Panc1 (cell line): ENCODE results near the gene MVD. TPM values are rescaled to one million over a fixed set of nuclear protein-coding genes. Genes with fewer than 3 reads are reported as not detected.

Source experiments
- ATAC-seq: fragments of 200-7000 bp; cut with Tn5 transposase; 2 replicates; pipeline ENCODE4 v1.9.1; 2020; ENCODE audit warnings: mild to moderate bottlenecking, moderate library complexity
- BruUV-seq: library from RNA; stranded (reverse); fragments of 400-500 nt; replicated peaks from 2 replicates; lab custom pipeline; 2021; lab: Mats Ljungman, UMichigan
- CTCF ChIA-PET: fragments of 300-600 bp; sonication (Branson Sonifier 250); formaldehyde crosslinking; loops from one replicate; lab custom pipeline; 2022; ENCODE audit warnings: antibody characterized with exemption; lab: Charles Lee
- POLR2A ChIA-PET: fragments of 300-600 bp; sonication (Branson Sonifier 250); formaldehyde crosslinking; loops from one replicate; lab custom pipeline; 2022; ENCODE audit warnings: antibody characterized with exemption; lab: Charles Lee
- DNase-seq: peaks from one replicate; pipeline ENCODE4 v3.0.0-alpha.2; 2010; ENCODE audit warnings: low read depth, low spot score
- H3K27ac ChIP-seq: 2 replicates; pipeline ENCODE4 v1.5.1; 2011; ENCODE audit warnings: mild to moderate bottlenecking, low read length, inconsistent platforms
- H3K27me3 ChIP-seq: fragments of 200-500 bp; sonication (Bioruptor generic); 2 replicates; pipeline ENCODE4 v1.6.0; 2014; ENCODE audit warnings: low read length, inconsistent platforms; ENCODE audit not compliant: control insufficient read depth, insufficient read depth
- H3K36me3 ChIP-seq: fragments of 200-500 bp; sonication (Bioruptor generic); 2 replicates; pipeline ENCODE4 v1.5.1; 2014; ENCODE audit warnings: inconsistent platforms, mild to moderate bottlenecking, low read length, moderate library complexity; ENCODE audit not compliant: control insufficient read depth, insufficient read depth
- H3K4me1 ChIP-seq: 2 replicates; pipeline ENCODE4 v1.5.1; 2011; ENCODE audit warnings: inconsistent platforms, mild to moderate bottlenecking, low read length, moderate library complexity; ENCODE audit not compliant: control insufficient read depth, insufficient read depth
- H3K4me3 ChIP-seq, 2 experiments: 2 replicates each; pipeline ENCODE4 v1.5.1; 2011 to 2012; ENCODE audit warnings: low read depth in 2 of 2, low read length in 2 of 2, mild to moderate bottlenecking in 2 of 2, inconsistent platforms in 1 of 2, moderate library complexity in 1 of 2
- H3K9me3 ChIP-seq: fragments of 200-500 bp; sonication (Bioruptor generic); 2 replicates; pipeline ENCODE4 v1.5.1; 2014; ENCODE audit warnings: low read depth, mild to moderate bottlenecking, inconsistent platforms, low read length, moderate library complexity; ENCODE audit not compliant: control insufficient read depth, insufficient read depth
- CTCF ChIP-seq: fragments of 450-650 bp; IDR thresholded peaks from 2 replicates; pipeline ENCODE4 v1.5.1; 2017; ENCODE audit warnings: mild to moderate bottlenecking
- POLR2AphosphoS5 ChIP-seq: IDR thresholded peaks from 2 replicates; pipeline ENCODE4 v1.6.1; 2012; ENCODE audit warnings: mild to moderate bottlenecking, low read depth, low read length, moderate library complexity
- REST ChIP-seq, 2 experiments: IDR thresholded peaks; 2 replicates each; pipeline ENCODE4 v1.6.1; 2011 to 2012; ENCODE audit warnings: low read depth in 2 of 2, control low read depth in 1 of 2, low read length in 1 of 2, mild to moderate bottlenecking in 1 of 2, moderate library complexity in 1 of 2; ENCODE audit not compliant: insufficient read depth in 1 of 2
- SIN3A ChIP-seq: IDR thresholded peaks from 2 replicates; pipeline ENCODE4 v1.6.1; 2012; ENCODE audit warnings: low read depth, mild to moderate bottlenecking, low read length, moderate library complexity, borderline replicate concordance; ENCODE audit not compliant: insufficient read depth
- TCF7L2 ChIP-seq: IDR thresholded peaks from 2 replicates; pipeline ENCODE4 v1.6.1; 2011; ENCODE audit warnings: mild to moderate bottlenecking, low read depth, low read length, inconsistent platforms
- in situ Hi-C: cut with HindIII; loops from 2 replicates; pipeline ENCODE4 v1.10.0; 2016; ENCODE audit warnings: low sequenced_read_pairs, low pct_unique_long_range_greater_than_20kb
- intact Hi-C: fragments of 100-400 bp; cut with micrococcal nuclease; formaldehyde crosslinking; loops from one replicate; pipeline ENCODE4 v1.10.0; 2022; ENCODE audit not compliant: unreplicated experiment
- total RNA-seq: library from RNA; stranded (reverse); gene quantifications from one replicate; pipeline ENCODE4 v1.2.1, GENCODE V29; 2021; ENCODE audit not compliant: unreplicated experiment

The MVD gene
- total RNA-seq, 1 experiment from 2014 or later, result 96.8 TPM

- no TSS peak for BruUV-seq
- Histone ChIP-seq H3K9me3 (no peaks in the 10 kb centered on the region), H3K27ac (no peak overlapping the region), H3K27me3 (no peaks in the 10 kb centered on the region), H3K4me3 (peak overlapping the region; percentile 45 to 58), H3K4me1 (no peaks in the 10 kb centered on the region; the same call in 1 of the 2 replicates), H3K36me3 (no peaks in the 10 kb centered on the region)
- intact Hi-C loops (no loop called here), in situ Hi-C loops (no loop called here)
- POLR2A ChIA-PET, result no interaction called here
- no peak for TF ChIP-seq POLR2AphosphoS5
- no peak for TF ChIP-seq TCF7L2
- TF ChIP-seq CTCF, result no peak
- TF ChIP-seq SIN3A, result no peak
- TF ChIP-seq REST (IDR thresholded peaks at IDR 0.05; ENCODE audit: insufficient read depth in 1 of 2, low read depth in 2 of 2, low read length in 1 of 2), result no peak
- ATAC-seq (peak; percentile 54), DNase-seq (no peak)
- CTCF ChIA-PET, result no interaction called here
These were observed 23.2 kb upstream of the MVD start for GRCh38 chr16:88686062-88686438.

- Histone ChIP-seq H3K27me3 (no peaks in the 10 kb centered on the region), H3K36me3 (no peaks in the 10 kb centered on the region), H3K27ac (no peak overlapping the region), H3K4me3 (peak overlapping the region; percentile 45 to 58), H3K4me1 (no peaks in the 10 kb centered on the region; the same call in 1 of the 2 replicates), H3K9me3 (no peaks in the 10 kb centered on the region)
- in situ Hi-C loops, result no loop called here
- intact Hi-C loops, result no loop called here
- BruUV-seq, result no TSS peak
- ChIA-PET POLR2A (no interaction called here), CTCF (interaction anchor here (0.7 kb wide), 1 partner anchor 162 kb away, joined by 3 read pairs; no protein-coding TSS in a partner anchor)
- no peak for DNase-seq
- ATAC-seq, result peak; percentile 40
- TF ChIP-seq CTCF, result peak; percentile 72; the same call in 1 of the 2 replicates
- TF ChIP-seq SIN3A, result no peak
These were observed 22.5 kb upstream of the MVD start for GRCh38 chr16:88685156-88686061.
